ENCODE results near the gene FOXF2.
A peak's percentile ranks its signal among the peaks of the same experiment; 100 is the strongest.

Gene FOXF2

GRCh38 chr6:1422290-1422689 is 32.9 kb downstream of the FOXF2 start:
- no peaks in the 10 kb centered on the region for H3K4me1 ChIP-seq (ENCODE audit: insufficient read depth, insufficient read length)
- no peak overlapping the region for H3K4me3 ChIP-seq (ENCODE audit: insufficient read length, low read depth)
- H3K9me3 ChIP-seq (ENCODE audit: insufficient read depth, low read length), result peaks cover 15% of the 10 kb centered on the region
- no peak overlapping the region for H3K9ac ChIP-seq (ENCODE audit: insufficient read length, low read depth)
- no peak for DNase-seq (ENCODE audit: low read depth, low spot score)
- no peaks in the 10 kb centered on the region for H3K36me3 ChIP-seq (ENCODE audit: insufficient read depth, insufficient read length, low read length)
- no peaks in the 10 kb centered on the region for H3K27me3 ChIP-seq (ENCODE audit: insufficient read depth, insufficient read length)
- TF ChIP-seq ZNF274 (IDR thresholded peaks at IDR 0.05; ENCODE audit: low read depth, low read length), result no peak

- DNase-seq (ENCODE audit: low read depth, low spot score), result no peak
- TF ChIP-seq SUZ12 (IDR thresholded peaks at IDR 0.05; ENCODE audit: extremely low read depth, insufficient read depth, insufficient read length), result no peak
- Histone ChIP-seq H3K27me3 (ENCODE audit: insufficient read depth, insufficient read length) (no peaks in the 10 kb centered on the region), H3K9ac (ENCODE audit: insufficient read length, low read depth) (no peak overlapping the region), H3K4me3 (ENCODE audit: insufficient read length, low read depth) (no peak overlapping the region), H3K4me1 (ENCODE audit: insufficient read depth, insufficient read length) (no peaks in the 10 kb centered on the region), H3K9me3 (ENCODE audit: insufficient read depth, low read length) (peaks cover 15% of the 10 kb centered on the region), H3K36me3 (ENCODE audit: insufficient read depth, insufficient read length, low read length) (no peaks in the 10 kb centered on the region)
Measured at GRCh38 chr6:1423578-1423977, 34.2 kb downstream of the FOXF2 start.

- H3K9ac ChIP-seq (ENCODE audit: insufficient read length, low read depth), result no peak overlapping the region
- no peaks in the 10 kb centered on the region for H3K4me1 ChIP-seq (ENCODE audit: insufficient read depth, insufficient read length)
- DNase-seq (ENCODE audit: low read depth, low spot score), result no peak
- no peak overlapping the region for H3K4me3 ChIP-seq (ENCODE audit: insufficient read length, low read depth)
- no peaks in the 10 kb centered on the region for H3K36me3 ChIP-seq (ENCODE audit: insufficient read depth, insufficient read length, low read length)
- H3K9me3 ChIP-seq (ENCODE audit: insufficient read depth, low read length), result peaks cover 15% of the 10 kb centered on the region
- TF ChIP-seq YY1 (IDR thresholded peaks at IDR 0.05; ENCODE audit: insufficient read depth, insufficient read length) (no peak), ZNF274 (IDR thresholded peaks at IDR 0.05; ENCODE audit: low read depth, low read length) (no peak), SUZ12 (IDR thresholded peaks at IDR 0.05; ENCODE audit: extremely low read depth, insufficient read depth, insufficient read length) (no peak)
- H3K27me3 ChIP-seq (ENCODE audit: insufficient read depth, insufficient read length), result no peaks in the 10 kb centered on the region
Measured at GRCh38 chr6:1424306-1424927, 35.0 kb downstream of the FOXF2 start.

- Histone ChIP-seq H3K4me1 (ENCODE audit: insufficient read depth, insufficient read length) (no peaks in the 10 kb centered on the region), H3K4me3 (ENCODE audit: insufficient read length, low read depth) (no peak overlapping the region), H3K9me3 (ENCODE audit: insufficient read depth, low read length) (peaks cover under 1% of the 10 kb centered on the region; the same call in 1 of the 2 replicates), H3K36me3 (ENCODE audit: insufficient read depth, insufficient read length, low read length) (no peaks in the 10 kb centered on the region), H3K9ac (ENCODE audit: insufficient read length, low read depth) (no peak overlapping the region), H3K27me3 (ENCODE audit: insufficient read depth, insufficient read length) (no peaks in the 10 kb centered on the region)
- DNase-seq (ENCODE audit: low read depth, low spot score), result no peak
- TF ChIP-seq SUZ12 (IDR thresholded peaks at IDR 0.05; ENCODE audit: extremely low read depth, insufficient read depth, insufficient read length), result no peak
- no peak for TF ChIP-seq YY1 (IDR thresholded peaks at IDR 0.05; ENCODE audit: insufficient read depth, insufficient read length)
- no peak for TF ChIP-seq ZNF274 (IDR thresholded peaks at IDR 0.05; ENCODE audit: low read depth, low read length)
Measured at GRCh38 chr6:1426416-1426815, 37.0 kb downstream of the FOXF2 start.

GRCh38 chr6:1435806-1436205 is 46.4 kb downstream of the FOXF2 start:
- Histone ChIP-seq H3K9me3 (ENCODE audit: insufficient read depth, low read length) (no peaks in the 10 kb centered on the region; the same call in 1 of the 2 replicates), H3K27me3 (ENCODE audit: insufficient read depth, insufficient read length) (no peaks in the 10 kb centered on the region), H3K4me3 (ENCODE audit: insufficient read length, low read depth) (no peak overlapping the region), H3K4me1 (ENCODE audit: insufficient read depth, insufficient read length) (no peaks in the 10 kb centered on the region), H3K9ac (ENCODE audit: insufficient read length, low read depth) (no peak overlapping the region), H3K36me3 (ENCODE audit: insufficient read depth, insufficient read length, low read length) (no peaks in the 10 kb centered on the region)
- no peak for TF ChIP-seq SUZ12 (IDR thresholded peaks at IDR 0.05; ENCODE audit: extremely low read depth, insufficient read depth, insufficient read length)
- TF ChIP-seq ZNF274 (IDR thresholded peaks at IDR 0.05; ENCODE audit: low read depth, low read length), result no peak
- TF ChIP-seq YY1 (IDR thresholded peaks at IDR 0.05; ENCODE audit: insufficient read depth, insufficient read length), result no peak
- no peak for DNase-seq (ENCODE audit: low read depth, low spot score)

- Histone ChIP-seq H3K36me3 (ENCODE audit: insufficient read depth, insufficient read length, low read length) (no peaks in the 10 kb centered on the region), H3K27me3 (ENCODE audit: insufficient read depth, insufficient read length) (no peaks in the 10 kb centered on the region), H3K4me3 (ENCODE audit: insufficient read length, low read depth) (no peak overlapping the region), H3K9me3 (ENCODE audit: insufficient read depth, low read length) (no peaks in the 10 kb centered on the region; the same call in 1 of the 2 replicates), H3K9ac (ENCODE audit: insufficient read length, low read depth) (no peak overlapping the region), H3K4me1 (ENCODE audit: insufficient read depth, insufficient read length) (no peaks in the 10 kb centered on the region)
- no peak for TF ChIP-seq SUZ12 (IDR thresholded peaks at IDR 0.05; ENCODE audit: extremely low read depth, insufficient read depth, insufficient read length)
- no peak for TF ChIP-seq YY1 (IDR thresholded peaks at IDR 0.05; ENCODE audit: insufficient read depth, insufficient read length)
- TF ChIP-seq ZNF274 (IDR thresholded peaks at IDR 0.05; ENCODE audit: low read depth, low read length), result no peak
- peak; percentile 54 for DNase-seq (ENCODE audit: low read depth, low spot score)
Measured at GRCh38 chr6:1436334-1437306, 47.2 kb downstream of the FOXF2 start.

Measured in NT2/D1 (cell line).